ENCODE data around the gene ABHD17B. TPM values are rescaled to one million over a fixed set of nuclear protein-coding genes. Genes with fewer than 3 reads are reported as not detected.
A peak's percentile ranks its signal among the peaks of the same experiment; 100 is the strongest.

Gene ABHD17B
- total RNA-seq, 6 experiments from 2014 or later, result 8.4 to 13.1 (median 10.3) TPM

GRCh38 chr9:71875345-71875744, 35.6 kb downstream of the ABHD17B start:
- no peak overlapping the region for H3K4me3 ChIP-seq
- H3K9me3 ChIP-seq, result peaks cover 0 to 6% (median 0%) of the 10 kb centered on the region in 4 donors
- WGBS (ENCODE audit: insufficient coverage, low coverage, low lambda C conversion rate, missing lambda C conversion rate), result 100% methylated on average over 4 of the region's 6 CpGs
- intact Hi-C loops (cut with DNase I), result no loop called here
- H3K27ac ChIP-seq, result no peak overlapping the region
- no peak for TF ChIP-seq POLR2A (IDR thresholded peaks at IDR 0.05)
- no peak for TF ChIP-seq CTCF (IDR thresholded peaks at IDR 0.05)
- no peaks in the 10 kb centered on the region for H3K27me3 ChIP-seq
- H3K4me1 ChIP-seq, result peaks cover 0 to 14% (median 0%) of the 10 kb centered on the region in 4 donors
- DNase-seq (no peak), ATAC-seq (no peak)
- H3K36me3 ChIP-seq, result peaks cover 0 to 8% (median 3%) of the 10 kb centered on the region in 4 donors

DNA sequence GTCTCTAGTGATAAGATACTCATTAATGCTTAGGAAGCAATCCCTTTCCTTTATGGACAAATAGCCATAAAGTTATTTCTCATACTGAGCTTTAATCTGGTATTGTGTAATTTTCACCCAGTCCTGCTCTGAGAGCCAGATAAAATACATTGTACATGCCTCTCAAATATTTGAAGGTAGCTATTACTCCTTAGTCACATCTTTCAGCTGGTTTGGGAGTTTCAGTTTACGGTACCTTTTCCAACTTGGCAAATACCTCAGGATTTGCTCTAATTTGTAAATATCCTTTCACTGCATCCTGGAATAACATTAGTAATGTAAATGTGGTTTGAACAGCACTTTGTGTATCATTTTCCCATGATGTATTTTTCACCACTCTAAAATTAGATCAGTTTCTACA, 47.4 kb downstream of the ABHD17B start:
- Histone ChIP-seq H3K4me1 (peaks cover 0 to 2% (median 1%) of the 10 kb centered on the region in 4 donors), H3K27ac (no peak overlapping the region), H3K9me3 (peaks cover 0 to 10% (median 0%) of the 10 kb centered on the region in 4 donors), H3K4me3 (no peak overlapping the region), H3K27me3 (no peaks in the 10 kb centered on the region), H3K36me3 (no peaks in the 10 kb centered on the region)
- TF ChIP-seq POLR2A (IDR thresholded peaks at IDR 0.05) (no peak), CTCF (IDR thresholded peaks at IDR 0.05) (no peak)
- ATAC-seq (peak in 3 of 4 donors; percentile 36 to 62 (median 50)), DNase-seq (no peak)
- intact Hi-C loops (cut with DNase I), result no loop called here
- 50% methylated on average over 1 of the region's 1 CpG for WGBS (ENCODE audit: insufficient coverage, low coverage, low lambda C conversion rate, missing lambda C conversion rate)

DNA sequence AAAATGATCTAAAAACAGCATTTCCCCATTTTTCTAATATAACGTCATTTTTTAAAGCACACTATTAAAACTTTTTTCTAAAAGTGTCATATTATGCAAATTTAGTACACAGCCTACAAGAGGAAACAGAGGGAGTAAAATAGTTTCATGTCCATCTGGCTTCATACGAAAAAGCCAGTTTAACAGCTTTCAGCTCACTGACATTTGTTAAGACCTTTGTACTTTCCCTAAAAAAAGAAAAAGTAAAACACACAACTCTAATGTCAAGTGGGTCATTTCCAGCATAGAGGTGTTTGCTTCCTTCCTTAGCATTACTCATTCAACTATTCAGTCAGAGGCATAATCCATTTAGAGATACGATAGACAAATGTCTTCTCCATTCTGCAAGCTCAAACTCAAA, 49.4 kb downstream of the ABHD17B start:
- no peaks in the 10 kb centered on the region for H3K36me3 ChIP-seq
- H3K4me3 ChIP-seq, result no peak overlapping the region
- peak in 3 of 4 donors; percentile 36 to 79 (median 74) for ATAC-seq
- H3K27ac ChIP-seq, result peak overlapping the region in 1 of 3 donors; percentile 4
- intact Hi-C loops (cut with DNase I), result no loop called here
- WGBS (ENCODE audit: insufficient coverage, low coverage, low lambda C conversion rate, missing lambda C conversion rate), result 28% methylated on average over 3 of the region's 3 CpGs
- H3K9me3 ChIP-seq, result peaks cover 0 to 10% (median 0%) of the 10 kb centered on the region in 4 donors
- DNase-seq, result no peak
- peaks cover 0 to 9% (median 2%) of the 10 kb centered on the region in 4 donors for H3K4me1 ChIP-seq
- TF ChIP-seq POLR2A (IDR thresholded peaks at IDR 0.05), result no peak
- no peak for TF ChIP-seq CTCF (IDR thresholded peaks at IDR 0.05)
- no peaks in the 10 kb centered on the region for H3K27me3 ChIP-seq

GRCh38 chr9:71859939-71860338, 51.1 kb downstream of the ABHD17B start:
- intact Hi-C loops (cut with DNase I), result no loop called here
- H3K27ac ChIP-seq, result no peak overlapping the region
- no peak for TF ChIP-seq CTCF (IDR thresholded peaks at IDR 0.05)
- TF ChIP-seq POLR2A (IDR thresholded peaks at IDR 0.05), result no peak
- H3K9me3 ChIP-seq, result peaks cover 0 to 10% (median 0%) of the 10 kb centered on the region in 4 donors
- H3K27me3 ChIP-seq, result no peaks in the 10 kb centered on the region
- DNase-seq (no peak), ATAC-seq (no peak)
- H3K4me3 ChIP-seq, result no peak overlapping the region
- peaks cover 0 to 9% (median 2%) of the 10 kb centered on the region in 4 donors for H3K4me1 ChIP-seq
- 97% methylated on average over 3 of the region's 3 CpGs for WGBS (ENCODE audit: insufficient coverage, low coverage, low lambda C conversion rate, missing lambda C conversion rate)
- H3K36me3 ChIP-seq, result no peaks in the 10 kb centered on the region

DNA sequence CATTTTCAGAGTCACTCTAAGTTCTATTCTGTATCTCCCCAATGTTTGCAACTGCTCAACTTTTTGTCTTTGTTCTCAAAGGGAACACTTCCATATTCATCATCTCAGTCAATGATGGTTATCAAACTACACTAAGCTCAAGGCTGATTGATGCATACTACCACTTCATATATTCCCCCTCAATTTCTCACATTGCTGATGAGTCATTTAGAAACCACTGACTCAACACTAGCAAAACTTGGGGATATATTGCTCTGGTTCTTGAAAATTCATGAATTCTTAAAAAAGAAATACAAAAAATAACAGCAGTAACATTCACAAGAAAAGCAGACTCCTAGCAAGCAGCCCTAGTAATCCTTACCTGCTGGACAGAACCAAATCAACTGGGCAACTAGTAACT, 52.2 kb downstream of the ABHD17B start:
- DNase-seq (no peak), ATAC-seq (peak in 1 of 4 donors; percentile 19)
- TF ChIP-seq POLR2A (IDR thresholded peaks at IDR 0.05) (no peak), CTCF (IDR thresholded peaks at IDR 0.05) (no peak)
- intact Hi-C loops (cut with DNase I), result no loop called here
- Histone ChIP-seq H3K4me3 (no peak overlapping the region), H3K4me1 (peaks cover 0 to 9% (median 2%) of the 10 kb centered on the region in 4 donors), H3K9me3 (peaks cover 0 to 10% (median 0%) of the 10 kb centered on the region in 4 donors), H3K27ac (peak overlapping the region in 1 of 3 donors; percentile 18), H3K36me3 (no peaks in the 10 kb centered on the region), H3K27me3 (no peaks in the 10 kb centered on the region)

Data from right lobe of liver (tissue), 6 donors.